ENCODE results near the gene ITK. TPM values are rescaled to one million over a fixed set of nuclear protein-coding genes. Genes with fewer than 3 reads are reported as not detected.

The ITK gene
- not detected in 2 replicates for total RNA-seq
- long read RNA-seq, result 0 reads

DNA sequence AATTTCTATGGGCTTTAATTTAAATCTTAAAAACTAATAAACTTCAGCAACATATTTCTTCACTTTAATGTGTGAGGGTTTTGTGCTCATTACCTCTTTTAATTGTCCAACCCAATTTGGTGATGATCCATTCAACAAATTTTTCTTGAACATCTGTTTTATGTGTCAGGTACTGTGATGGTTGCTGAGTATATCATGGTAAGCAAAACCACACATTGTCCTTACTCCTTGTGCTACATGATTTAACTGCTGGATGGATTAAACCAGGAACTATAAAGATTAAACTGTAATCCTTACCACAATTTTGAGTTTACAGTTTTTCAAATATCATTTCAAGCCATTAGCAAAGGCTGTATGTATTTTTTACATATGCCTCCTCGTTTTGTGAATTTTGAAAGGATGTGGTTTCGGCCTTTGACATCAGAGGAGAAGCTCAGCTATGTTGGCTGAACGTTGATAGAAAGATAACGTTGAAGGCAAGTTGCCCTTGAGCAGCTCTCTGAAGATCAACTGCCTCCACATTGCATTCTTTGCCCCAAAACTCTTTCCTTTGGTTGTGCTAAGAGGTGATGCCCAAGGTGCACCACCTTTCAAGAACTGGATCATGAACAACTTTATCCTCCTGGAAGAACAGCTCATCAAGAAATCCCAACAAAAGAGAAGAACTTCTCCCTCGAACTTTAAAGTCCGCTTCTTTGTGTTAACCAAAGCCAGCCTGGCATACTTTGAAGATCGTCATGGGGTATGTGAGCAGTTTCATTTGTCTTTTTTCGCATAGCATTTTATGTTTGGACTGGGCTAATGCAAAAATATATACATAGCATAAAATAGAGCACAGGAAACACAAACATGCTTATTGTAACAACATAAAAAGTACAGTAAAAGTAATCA lies at the start of gene ITK:
Gene ITK, plus strand, starts transcription at position 467 of the 891 bp plus-strand sequence. Its CDS starts 138 bp downstream, at position 605.
- Mint-ChIP-seq H3K9me3 (ENCODE audit: low read depth) (no peaks in the 10 kb centered on the region), H3K27ac (no peak within 1 kb of the TSS), H3K27me3 (peaks cover 11% of the 10 kb centered on the region), H3K4me3 (ENCODE audit: low read depth) (no peak within 1 kb of the TSS), H3K4me1 (ENCODE audit: low read depth) (no peaks in the 10 kb centered on the region), H3K36me3 (ENCODE audit: insufficient read depth) (no peaks in the 10 kb centered on the region)
- DNase-seq (ENCODE audit: low spot score, unreplicated experiment), result no peak
- TF ChIP-seq, protein P1, sequence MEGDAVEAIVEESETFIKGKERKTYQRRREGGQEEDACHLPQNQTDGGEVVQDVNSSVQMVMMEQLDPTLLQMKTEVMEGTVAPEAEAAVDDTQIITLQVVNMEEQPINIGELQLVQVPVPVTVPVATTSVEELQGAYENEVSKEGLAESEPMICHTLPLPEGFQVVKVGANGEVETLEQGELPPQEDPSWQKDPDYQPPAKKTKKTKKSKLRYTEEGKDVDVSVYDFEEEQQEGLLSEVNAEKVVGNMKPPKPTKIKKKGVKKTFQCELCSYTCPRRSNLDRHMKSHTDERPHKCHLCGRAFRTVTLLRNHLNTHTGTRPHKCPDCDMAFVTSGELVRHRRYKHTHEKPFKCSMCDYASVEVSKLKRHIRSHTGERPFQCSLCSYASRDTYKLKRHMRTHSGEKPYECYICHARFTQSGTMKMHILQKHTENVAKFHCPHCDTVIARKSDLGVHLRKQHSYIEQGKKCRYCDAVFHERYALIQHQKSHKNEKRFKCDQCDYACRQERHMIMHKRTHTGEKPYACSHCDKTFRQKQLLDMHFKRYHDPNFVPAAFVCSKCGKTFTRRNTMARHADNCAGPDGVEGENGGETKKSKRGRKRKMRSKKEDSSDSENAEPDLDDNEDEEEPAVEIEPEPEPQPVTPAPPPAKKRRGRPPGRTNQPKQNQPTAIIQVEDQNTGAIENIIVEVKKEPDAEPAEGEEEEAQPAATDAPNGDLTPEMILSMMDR (IDR thresholded peaks at IDR 0.05; ENCODE audit: unreplicated experiment), result no peak

DNA sequence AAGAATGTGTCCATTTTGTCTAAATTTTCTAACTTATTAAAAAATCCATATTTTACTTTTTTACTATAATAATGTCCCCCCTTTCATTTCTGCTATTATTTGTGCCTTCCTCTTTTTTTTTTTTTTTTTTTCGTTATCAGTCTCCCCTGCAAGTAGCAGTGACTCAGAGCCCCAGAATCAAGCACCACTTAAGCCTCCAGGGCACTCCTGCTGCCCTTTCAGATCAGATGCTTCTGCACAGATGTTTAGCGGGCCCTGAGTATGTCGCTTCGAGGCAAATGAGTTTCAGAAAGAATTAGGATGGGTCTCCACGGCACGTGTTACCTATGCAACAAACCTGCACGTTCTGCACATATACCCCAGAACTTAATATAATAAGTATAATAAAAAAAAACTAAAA lies 49.7 kb upstream of the ITK start:
- Mint-ChIP-seq H3K36me3 (ENCODE audit: insufficient read depth) (no peaks in the 10 kb centered on the region), H3K9me3 (ENCODE audit: low read depth) (no peaks in the 10 kb centered on the region), H3K4me3 (ENCODE audit: low read depth) (no peak overlapping the region), H3K4me1 (ENCODE audit: low read depth) (peaks cover 7% of the 10 kb centered on the region), H3K27ac (no peak overlapping the region), H3K27me3 (no peaks in the 10 kb centered on the region)
- TF ChIP-seq, protein P1 (IDR thresholded peaks at IDR 0.05; ENCODE audit: unreplicated experiment), result no peak
- no peak for DNase-seq (ENCODE audit: low spot score, unreplicated experiment)

DNA sequence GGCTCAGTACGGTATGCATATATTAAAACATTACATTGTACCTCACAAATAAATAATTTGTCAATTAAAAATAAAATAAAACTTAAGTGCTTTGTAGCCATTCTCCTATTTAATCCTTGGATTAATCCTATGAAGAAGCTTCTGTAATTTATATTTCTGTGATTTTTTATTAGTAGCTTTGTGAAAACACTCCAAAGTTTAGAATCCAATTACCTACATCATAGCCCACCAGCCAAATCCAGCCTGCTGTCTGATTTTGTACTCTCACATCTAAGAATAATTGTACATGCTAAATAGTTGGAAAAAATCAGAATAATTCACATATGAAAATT lies 48.4 kb upstream of the ITK start:
- TF ChIP-seq, protein P1 (IDR thresholded peaks at IDR 0.05; ENCODE audit: unreplicated experiment), result no peak
- DNase-seq (ENCODE audit: low spot score, unreplicated experiment), result no peak
- peaks cover 7% of the 10 kb centered on the region for H3K4me1 Mint-ChIP-seq (ENCODE audit: low read depth)
- no peaks in the 10 kb centered on the region for H3K27me3 Mint-ChIP-seq
- H3K27ac Mint-ChIP-seq, result no peak overlapping the region
- no peak overlapping the region for H3K4me3 Mint-ChIP-seq (ENCODE audit: low read depth)
- H3K9me3 Mint-ChIP-seq (ENCODE audit: low read depth), result no peaks in the 10 kb centered on the region
- H3K36me3 Mint-ChIP-seq (ENCODE audit: insufficient read depth), result no peaks in the 10 kb centered on the region

DNA sequence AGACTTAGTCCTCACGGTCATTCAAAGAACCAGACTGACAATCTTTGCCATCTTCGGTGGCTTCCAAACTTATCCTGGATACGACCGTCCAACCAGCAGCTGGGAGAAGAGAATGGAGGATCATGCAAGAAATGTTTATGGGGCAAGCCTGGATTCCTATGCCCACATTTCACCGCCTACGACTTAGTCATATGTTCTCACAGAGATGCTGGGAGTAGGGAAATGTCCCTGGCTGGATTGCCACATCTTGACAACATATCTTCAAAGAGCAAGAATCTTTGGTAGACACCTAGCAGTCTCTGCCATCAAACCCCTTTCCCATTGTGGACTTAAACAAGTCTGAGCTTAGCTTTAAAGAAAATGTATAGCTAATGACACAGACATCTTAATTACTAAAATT lies 42.9 kb upstream of the ITK start:
- Mint-ChIP-seq H3K4me1 (ENCODE audit: low read depth) (peaks cover 4% of the 10 kb centered on the region), H3K9me3 (ENCODE audit: low read depth) (no peaks in the 10 kb centered on the region), H3K36me3 (ENCODE audit: insufficient read depth) (peaks cover 7% of the 10 kb centered on the region), H3K27me3 (no peaks in the 10 kb centered on the region), H3K4me3 (ENCODE audit: low read depth) (no peak overlapping the region), H3K27ac (no peak overlapping the region)
- DNase-seq (ENCODE audit: low spot score, unreplicated experiment), result no peak
- TF ChIP-seq, protein P1 (IDR thresholded peaks at IDR 0.05; ENCODE audit: unreplicated experiment), result no peak

DNA sequence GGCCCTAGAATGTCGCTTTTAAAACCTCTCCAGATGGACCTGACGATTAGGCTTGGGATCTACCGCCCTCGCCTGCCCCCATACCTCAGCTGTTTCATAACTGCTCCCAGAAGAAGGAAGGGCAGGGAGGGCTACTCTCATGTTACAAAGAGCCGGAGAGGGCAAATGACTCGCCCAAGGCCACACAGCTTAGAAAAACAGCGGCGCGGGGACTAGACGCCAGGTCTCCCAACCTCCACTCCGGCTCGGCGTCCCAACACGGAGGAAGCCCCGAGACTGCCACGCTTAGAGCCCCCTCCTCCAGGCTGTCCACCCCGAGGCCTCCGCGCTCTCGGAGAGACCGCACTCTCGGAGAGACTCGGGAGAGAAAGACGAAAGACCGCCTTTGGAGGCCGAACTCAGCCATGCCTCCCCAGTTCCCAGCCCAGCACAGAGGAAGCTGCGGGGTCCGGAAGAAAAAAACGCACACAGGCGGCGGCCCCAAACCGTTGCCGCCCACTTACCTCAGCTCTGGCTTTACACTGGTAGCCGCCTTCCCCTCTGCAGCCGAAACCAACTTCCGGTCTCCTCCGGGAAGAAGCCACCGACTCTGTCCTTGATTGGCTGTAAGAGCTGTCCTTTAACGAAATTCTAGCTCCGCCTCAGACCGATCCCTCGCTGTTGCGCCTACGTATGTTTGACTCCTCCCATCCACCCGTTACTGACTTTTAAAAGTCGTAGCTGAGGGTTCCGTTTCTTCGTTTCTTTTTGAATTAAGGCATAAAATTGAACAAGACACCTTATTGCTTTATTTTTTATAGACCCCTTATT lies 38.1 kb upstream of the ITK start, which contains the start of gene MED7:
Gene MED7, minus strand, starts transcription at position 549 of the 810 bp plus-strand sequence. CDS start 3,434 bp downstream, outside the sequence.
- peak within 1 kb of the TSS; percentile 96 for H3K4me3 Mint-ChIP-seq (ENCODE audit: low read depth)
- H3K4me1 Mint-ChIP-seq (ENCODE audit: low read depth), result peaks cover 8% of the 10 kb centered on the region
- TF ChIP-seq, protein P1 (IDR thresholded peaks at IDR 0.05; ENCODE audit: unreplicated experiment), result no peak
- DNase-seq (ENCODE audit: low spot score, unreplicated experiment), result peak; percentile 82
- H3K27me3 Mint-ChIP-seq, result no peaks in the 10 kb centered on the region
- peak within 1 kb of the TSS; percentile 97 for H3K27ac Mint-ChIP-seq
- peaks cover 7% of the 10 kb centered on the region for H3K36me3 Mint-ChIP-seq (ENCODE audit: insufficient read depth)
- peaks cover 3% of the 10 kb centered on the region for H3K9me3 Mint-ChIP-seq (ENCODE audit: low read depth)
